Measurements from ENCODE around the gene PIGB. TPM values are rescaled to one million over a fixed set of nuclear protein-coding genes. Genes with fewer than 3 reads are reported as not detected.

PIGB gene
- total RNA-seq, 2 donors from 2014 or later: 27.5 to 32.9 TPM

Other genes with a start within 250 kb of the PIGB start
- 100 to 1,000 TPM; 181 to 207 TPM for gene RSL24D1, start 122.3 kb upstream of the PIGB start, total RNA-seq
- gene RAB27A, start 29.4 kb upstream of the PIGB start, total RNA-seq: 100 to 1,000 TPM; 203 to 205 TPM
- 10 to 100 TPM; 13.0 to 14.5 TPM for gene PIGBOS1, start 99 bp upstream of the PIGB start, total RNA-seq
- gene CCPG1, start 89.1 kb downstream of the PIGB start, total RNA-seq: 10 to 100 TPM; 34.0 to 43.1 TPM
- under 1 TPM in 1 of 2 donors, not detected in 1; 0.69 TPM for gene PIERCE2, start 89.3 kb downstream of the PIGB start, total RNA-seq
- gene DNAAF4, start 189.0 kb downstream of the PIGB start, total RNA-seq: under 1 TPM; 0.50 to 0.76 TPM

Data from activated T-cell treated with anti-CD3 and anti-CD28 coated beads, Interleukin-2, amount 50 U/mL, for 72 hours (primary cell).